ENCODE results near the gene FAM149A. TPM values are rescaled to one million over a fixed set of nuclear protein-coding genes. Genes with fewer than 3 reads are reported as not detected.

Gene FAM149A
- total RNA-seq, 4 donors from 2014 or later = 1.5 to 5.9 (median 3.3) TPM

DNA sequence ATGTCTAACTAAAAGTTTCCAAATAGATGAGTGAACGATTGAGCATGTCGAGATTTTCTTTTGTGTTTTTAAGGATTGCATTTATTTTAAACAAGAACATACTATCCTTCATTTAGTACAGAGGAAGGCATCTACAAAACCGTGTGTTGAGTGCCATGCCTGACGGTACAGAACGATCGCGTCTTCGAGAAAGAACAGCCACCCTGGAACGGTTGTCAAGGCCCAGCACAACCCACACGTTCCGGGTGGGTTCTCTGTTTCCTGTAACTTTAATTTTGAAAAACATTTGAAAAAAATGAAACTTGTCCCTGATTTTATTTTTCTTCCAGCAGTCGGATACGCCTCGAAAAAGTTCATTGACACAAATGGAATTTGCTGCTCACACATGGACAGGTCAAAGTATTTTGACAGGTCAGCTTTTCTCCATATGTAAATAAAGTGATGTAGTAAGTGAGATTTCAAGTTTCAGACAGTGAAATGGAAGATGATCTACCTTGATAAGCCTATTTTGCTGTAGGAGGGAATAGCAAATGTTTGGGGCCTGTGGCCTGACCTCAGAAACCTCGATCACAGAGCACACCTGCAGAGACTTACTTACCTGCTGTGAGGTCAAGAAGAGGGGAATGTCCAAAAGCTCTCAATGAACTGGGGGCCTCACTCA, 62.5 kb downstream of the FAM149A start:
- Histone ChIP-seq H3K27me3 (no peaks in the 10 kb centered on the region), H3K4me1 (no peaks in the 10 kb centered on the region), H3K4me3 (no peak overlapping the region), H3K36me3 (no peaks in the 10 kb centered on the region), H3K27ac (no peak overlapping the region), H3K9me3 (no peaks in the 10 kb centered on the region)
- intact Hi-C loops (cut with DNase I; ENCODE audit: low total_unique reads) (no loop called here), in situ Hi-C loops (cut with MboI; ENCODE audit: low sequenced_read_pairs in 4 of 4) (no loop called here)
- ATAC-seq (no peak), DNase-seq (no peak)
- TF ChIP-seq, protein P1, sequence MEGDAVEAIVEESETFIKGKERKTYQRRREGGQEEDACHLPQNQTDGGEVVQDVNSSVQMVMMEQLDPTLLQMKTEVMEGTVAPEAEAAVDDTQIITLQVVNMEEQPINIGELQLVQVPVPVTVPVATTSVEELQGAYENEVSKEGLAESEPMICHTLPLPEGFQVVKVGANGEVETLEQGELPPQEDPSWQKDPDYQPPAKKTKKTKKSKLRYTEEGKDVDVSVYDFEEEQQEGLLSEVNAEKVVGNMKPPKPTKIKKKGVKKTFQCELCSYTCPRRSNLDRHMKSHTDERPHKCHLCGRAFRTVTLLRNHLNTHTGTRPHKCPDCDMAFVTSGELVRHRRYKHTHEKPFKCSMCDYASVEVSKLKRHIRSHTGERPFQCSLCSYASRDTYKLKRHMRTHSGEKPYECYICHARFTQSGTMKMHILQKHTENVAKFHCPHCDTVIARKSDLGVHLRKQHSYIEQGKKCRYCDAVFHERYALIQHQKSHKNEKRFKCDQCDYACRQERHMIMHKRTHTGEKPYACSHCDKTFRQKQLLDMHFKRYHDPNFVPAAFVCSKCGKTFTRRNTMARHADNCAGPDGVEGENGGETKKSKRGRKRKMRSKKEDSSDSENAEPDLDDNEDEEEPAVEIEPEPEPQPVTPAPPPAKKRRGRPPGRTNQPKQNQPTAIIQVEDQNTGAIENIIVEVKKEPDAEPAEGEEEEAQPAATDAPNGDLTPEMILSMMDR (IDR thresholded peaks at IDR 0.05 in 4 of 5, conservative IDR thresholded peaks at IDR 0.05 in 1 of 5) = no peak
- TF ChIP-seq POLR2A (IDR thresholded peaks at IDR 0.05) = no peak

DNA sequence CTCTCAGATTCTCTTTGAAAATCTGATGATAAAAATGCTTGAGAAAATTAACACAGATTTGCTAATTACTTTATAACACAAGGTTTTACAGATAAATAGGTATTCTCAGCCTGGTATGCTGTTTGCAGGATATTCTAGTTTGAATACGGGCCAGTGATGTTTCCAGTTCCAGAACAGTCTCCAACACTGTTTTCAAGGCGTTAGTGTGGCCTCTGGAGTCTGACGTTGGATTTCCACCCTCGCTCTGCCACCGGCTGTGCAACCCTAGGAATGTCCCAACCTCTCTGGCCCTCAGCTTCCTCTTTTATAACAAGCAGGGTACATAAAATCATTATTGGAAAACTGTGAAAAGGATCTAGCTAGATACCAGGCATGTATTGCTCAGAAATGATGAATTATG, 63.1 kb downstream of the FAM149A start:
- H3K4me1 ChIP-seq = no peaks in the 10 kb centered on the region
- no peak for ATAC-seq

DNA sequence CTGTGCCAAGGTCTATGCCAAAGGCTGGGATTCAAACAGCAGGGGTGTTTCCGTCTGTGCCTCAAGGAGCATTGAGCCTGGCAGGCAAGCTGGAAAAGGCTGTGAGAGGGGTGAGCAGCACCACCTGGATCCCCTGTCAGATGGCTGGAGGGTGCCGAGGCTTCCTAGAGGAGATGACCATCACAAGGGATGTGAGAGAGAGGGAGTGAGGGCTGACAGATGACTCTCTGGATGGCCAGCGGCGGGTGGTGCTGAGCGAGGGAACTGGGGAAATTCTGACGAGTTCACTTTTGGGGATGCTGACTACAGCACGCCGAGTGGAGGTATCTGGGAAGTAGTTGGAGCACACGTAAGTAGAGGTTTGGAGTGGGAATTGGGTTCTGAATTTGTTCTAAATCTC, 64.2 kb downstream of the FAM149A start:
- no peak for ATAC-seq

More for the DNA sequence above, 63.1 kb downstream of the FAM149A start:
- TF ChIP-seq, protein P1 (IDR thresholded peaks at IDR 0.05 in 4 of 5, conservative IDR thresholded peaks at IDR 0.05 in 1 of 5) = no peak
- no peak for TF ChIP-seq POLR2A (IDR thresholded peaks at IDR 0.05)
- in situ Hi-C loops (cut with MboI; ENCODE audit: low sequenced_read_pairs in 4 of 4) (no loop called here), intact Hi-C loops (cut with DNase I; ENCODE audit: low total_unique reads) (no loop called here)
- H3K27ac ChIP-seq = no peak overlapping the region
- no peak overlapping the region for H3K4me3 ChIP-seq
- H3K9me3 ChIP-seq = no peaks in the 10 kb centered on the region
- no peak for DNase-seq
- no peaks in the 10 kb centered on the region for H3K36me3 ChIP-seq
- no peaks in the 10 kb centered on the region for H3K27me3 ChIP-seq

DNA sequence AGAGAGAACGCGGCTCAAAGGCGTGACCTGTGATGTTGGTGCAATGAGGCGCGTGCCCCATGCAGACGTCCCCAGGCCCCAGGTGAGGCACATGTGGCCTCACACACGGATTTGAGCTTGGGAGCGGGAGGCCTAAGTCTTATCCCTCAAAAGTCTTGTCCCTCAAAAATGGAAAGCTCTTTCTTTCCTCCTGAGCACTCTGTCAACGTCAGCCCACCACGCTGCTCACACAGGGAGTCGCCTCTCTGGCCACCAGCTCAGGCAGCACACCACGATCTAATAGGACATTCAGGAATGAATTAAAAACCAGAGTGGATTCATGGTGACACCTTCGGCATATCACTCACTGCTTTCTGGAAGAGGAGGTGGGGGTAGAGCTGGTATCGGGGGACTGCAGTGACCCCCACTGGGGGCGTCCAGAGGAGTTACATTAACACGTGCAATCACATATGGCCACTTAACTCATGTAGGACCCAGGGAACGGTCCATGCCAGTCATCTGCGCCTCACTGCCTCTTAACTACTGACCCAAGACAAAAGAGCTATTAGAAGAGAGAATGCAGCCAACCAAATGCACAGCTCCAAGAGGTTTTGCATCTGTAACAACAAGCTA, 64.9 kb downstream of the FAM149A start:
- H3K4me3 ChIP-seq = no peak overlapping the region
- no peaks in the 10 kb centered on the region for H3K27me3 ChIP-seq
- no peaks in the 10 kb centered on the region for H3K9me3 ChIP-seq
- H3K36me3 ChIP-seq = no peaks in the 10 kb centered on the region
- no peaks in the 10 kb centered on the region for H3K4me1 ChIP-seq
- intact Hi-C loops (cut with DNase I; ENCODE audit: low total_unique reads) (no loop called here), in situ Hi-C loops (cut with MboI; ENCODE audit: low sequenced_read_pairs in 4 of 4) (no loop called here)
- H3K27ac ChIP-seq = no peak overlapping the region
- TF ChIP-seq, protein P1 (IDR thresholded peaks at IDR 0.05 in 4 of 5, conservative IDR thresholded peaks at IDR 0.05 in 1 of 5) = no peak
- no peak for TF ChIP-seq POLR2A (IDR thresholded peaks at IDR 0.05)
- DNase-seq (no peak), ATAC-seq (no peak)

More for the DNA sequence above, 64.2 kb downstream of the FAM149A start:
- H3K4me3 ChIP-seq = no peak overlapping the region
- DNase-seq = no peak
- H3K4me1 ChIP-seq = no peaks in the 10 kb centered on the region
- in situ Hi-C loops (cut with MboI; ENCODE audit: low sequenced_read_pairs in 4 of 4) = no loop called here
- H3K27me3 ChIP-seq = no peaks in the 10 kb centered on the region
- H3K36me3 ChIP-seq = no peaks in the 10 kb centered on the region
- no peaks in the 10 kb centered on the region for H3K9me3 ChIP-seq
- intact Hi-C loops (cut with DNase I; ENCODE audit: low total_unique reads) = no loop called here
- TF ChIP-seq POLR2A (IDR thresholded peaks at IDR 0.05) = no peak
- TF ChIP-seq, protein P1 (IDR thresholded peaks at IDR 0.05 in 4 of 5, conservative IDR thresholded peaks at IDR 0.05 in 1 of 5) = no peak
- no peak overlapping the region for H3K27ac ChIP-seq
